Esophagus muscularis mucosa (tissue), 4 donors: ENCODE measurements around the gene MDK.

Source experiments
- EP300 ChIP-seq: sonication (generic); formaldehyde crosslinking; IDR thresholded peaks from one replicate; pipeline ENCODE4 v1.6.1; 2017; ENCODE audit warnings: antibody characterized with exemption
- POLR2A ChIP-seq: fragments of 450-650 bp; IDR thresholded peaks from one replicate; pipeline ENCODE4 v1.6.1; 2017; ENCODE audit warnings: antibody characterized with exemption, moderate library complexity, mild to moderate bottlenecking, low read depth
- POLR2AphosphoS5 ChIP-seq, 2 donors: sonication (generic); formaldehyde crosslinking; IDR thresholded peaks; one replicate each; pipeline ENCODE4 v1.6.1; 2017; ENCODE audit warnings: antibody characterized with exemption in 2 of 2
- TF ChIP-seq, protein P1 (sequence below), 3 experiments: fragments of 200-600 bp in 2 of 3; fragments of 450-650 bp in 1 of 3; sonication (generic) in 2 of 3; IDR thresholded peaks; one replicate each; pipeline ENCODE4 v1.5.1; 2017 to 2019; ENCODE audit warnings: antibody characterized with exemption in 3 of 3, mild to moderate bottlenecking in 2 of 3, moderate library complexity in 1 of 3

DNA sequence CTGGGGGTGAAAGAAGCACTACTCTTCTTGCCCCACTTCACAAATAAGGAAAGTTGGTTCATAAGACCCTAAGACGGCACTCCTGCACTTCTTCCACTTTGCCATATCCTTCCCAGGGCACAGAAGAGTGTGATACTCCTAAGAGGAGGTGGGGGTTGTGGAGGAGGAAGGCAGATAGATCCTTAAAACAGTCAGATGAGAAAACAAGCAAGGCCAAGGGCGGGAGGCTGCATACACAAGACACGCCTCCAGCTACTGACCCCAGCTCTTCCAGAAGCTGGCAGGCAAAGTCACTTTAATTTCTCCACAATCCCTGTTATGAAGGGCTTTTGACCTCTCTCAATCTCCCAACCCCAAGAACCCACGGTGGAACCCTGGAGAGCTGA lies 11.8 kb downstream of the MDK start:
- TF ChIP-seq, protein P1, sequence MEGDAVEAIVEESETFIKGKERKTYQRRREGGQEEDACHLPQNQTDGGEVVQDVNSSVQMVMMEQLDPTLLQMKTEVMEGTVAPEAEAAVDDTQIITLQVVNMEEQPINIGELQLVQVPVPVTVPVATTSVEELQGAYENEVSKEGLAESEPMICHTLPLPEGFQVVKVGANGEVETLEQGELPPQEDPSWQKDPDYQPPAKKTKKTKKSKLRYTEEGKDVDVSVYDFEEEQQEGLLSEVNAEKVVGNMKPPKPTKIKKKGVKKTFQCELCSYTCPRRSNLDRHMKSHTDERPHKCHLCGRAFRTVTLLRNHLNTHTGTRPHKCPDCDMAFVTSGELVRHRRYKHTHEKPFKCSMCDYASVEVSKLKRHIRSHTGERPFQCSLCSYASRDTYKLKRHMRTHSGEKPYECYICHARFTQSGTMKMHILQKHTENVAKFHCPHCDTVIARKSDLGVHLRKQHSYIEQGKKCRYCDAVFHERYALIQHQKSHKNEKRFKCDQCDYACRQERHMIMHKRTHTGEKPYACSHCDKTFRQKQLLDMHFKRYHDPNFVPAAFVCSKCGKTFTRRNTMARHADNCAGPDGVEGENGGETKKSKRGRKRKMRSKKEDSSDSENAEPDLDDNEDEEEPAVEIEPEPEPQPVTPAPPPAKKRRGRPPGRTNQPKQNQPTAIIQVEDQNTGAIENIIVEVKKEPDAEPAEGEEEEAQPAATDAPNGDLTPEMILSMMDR (IDR thresholded peaks at IDR 0.05): no peak
- TF ChIP-seq EP300 (no peak), POLR2AphosphoS5 (IDR thresholded peaks at IDR 0.05) (no peak), POLR2A (no peak)
